ENCODE data around the gene SNIP1.

- TF ChIP-seq CTCF (IDR thresholded peaks at IDR 0.05) (no peak), POLR2A (IDR thresholded peaks at IDR 0.05) (no peak)
Observed at GRCh38 chr1:37564892-37565291, 10.8 kb upstream of the SNIP1 start.
